PC-3 (cell line): Measurements from ENCODE around the gene ATG9A. TPM values are rescaled to one million over a fixed set of nuclear protein-coding genes. Genes with fewer than 3 reads are reported as not detected.

Source experiments
- ATAC-seq: fragments of 200-7000 bp; cut with Tn5 transposase; 2 replicates; pipeline ENCODE4 v1.9.1; 2020; ENCODE audit warnings: mild to moderate bottlenecking, moderate library complexity
- BruUV-seq: library from RNA; stranded (reverse); fragments of 400-500 nt; replicated peaks from 2 replicates; lab custom pipeline; 2021; lab: Mats Ljungman, UMichigan
- CTCF ChIA-PET: fragments of 300-600 bp; sonication (Branson Sonifier 250); formaldehyde crosslinking; loops from one replicate; lab custom pipeline; 2022; ENCODE audit warnings: antibody characterized with exemption; lab: Charles Lee
- POLR2A ChIA-PET: fragments of 300-600 bp; sonication (Branson Sonifier 250); formaldehyde crosslinking; loops from one replicate; lab custom pipeline; 2022; ENCODE audit warnings: antibody characterized with exemption; ENCODE audit not compliant: unreplicated experiment; lab: Charles Lee
- DNase-seq: peaks from one replicate; pipeline ENCODE4 v3.0.0-alpha.2; 2015
- H2AFZ ChIP-seq: fragments of 300-600 bp; sonication (generic); 2 replicates; pipeline ENCODE4 v1.6.0; 2016; ENCODE audit warnings: antibody characterized with exemption, low read length
- H3F3A ChIP-seq: fragments of 300-600 bp; sonication (generic); one replicate; pipeline ENCODE4 v1.6.0; 2017; ENCODE audit warnings: antibody characterized with exemption, low read length, control low read depth, mild to moderate bottlenecking; ENCODE audit not compliant: unreplicated experiment
- H3K27ac ChIP-seq: fragments of 300-600 bp; sonication (generic); 2 replicates; pipeline ENCODE4 v1.5.1; 2016; ENCODE audit warnings: mild to moderate bottlenecking, low read length
- H3K27me3 ChIP-seq: fragments of 300-600 bp; sonication (generic); 2 replicates; pipeline ENCODE4 v1.6.1; 2016; ENCODE audit warnings: low read length, mixed read lengths
- H3K36me3 ChIP-seq: fragments of 300-600 bp; sonication (generic); 2 replicates; pipeline ENCODE4 v1.6.1; 2016; ENCODE audit warnings: low read depth, mixed run types, low read length, mixed read lengths
- H3K4me1 ChIP-seq: fragments of 300-600 bp; sonication (generic); 2 replicates; pipeline ENCODE4 v1.5.1; 2016; ENCODE audit warnings: low read length; ENCODE audit not compliant: insufficient read depth
- H3K4me2 ChIP-seq: fragments of 300-600 bp; sonication (generic); 2 replicates; pipeline ENCODE4 v1.6.0; 2016; ENCODE audit warnings: low read length
- H3K4me3 ChIP-seq: fragments of 300-600 bp; sonication (generic); 2 replicates; pipeline ENCODE4 v1.5.1; 2016; ENCODE audit warnings: mild to moderate bottlenecking, low read length, mixed read lengths
- H3K79me2 ChIP-seq: fragments of 300-600 bp; sonication (generic); 2 replicates; pipeline ENCODE4 v1.6.1; 2017; ENCODE audit warnings: low read length, mixed read lengths
- H3K9ac ChIP-seq: fragments of 300-600 bp; sonication (generic); 2 replicates; pipeline ENCODE4 v1.6.0; 2016; ENCODE audit warnings: mild to moderate bottlenecking, low read length
- H3K9me2 ChIP-seq: fragments of 300-600 bp; sonication (generic); replicated peaks from 2 replicates; pipeline ENCODE4 v1.6.1; 2016; ENCODE audit warnings: mixed run types, low read length, mixed read lengths
- H3K9me3 ChIP-seq: fragments of 300-600 bp; sonication (generic); 2 replicates; pipeline ENCODE4 v1.6.1; 2016; ENCODE audit warnings: low read length, mixed read lengths
- H4K20me1 ChIP-seq: fragments of 300-600 bp; sonication (generic); 2 replicates; pipeline ENCODE4 v1.6.1; 2016; ENCODE audit warnings: low read length, mixed read lengths
- EZH2 ChIP-seq: fragments of 300-600 bp; sonication (generic); IDR thresholded peaks from one replicate; pipeline ENCODE4 v1.6.1; 2017; ENCODE audit warnings: antibody characterized with exemption, mild to moderate bottlenecking, low read length; ENCODE audit not compliant: unreplicated experiment
- EZH2phosphoT487 ChIP-seq: fragments of 300-600 bp; sonication (generic); IDR thresholded peaks from 2 replicates; pipeline ENCODE4 v1.6.1; 2018; ENCODE audit warnings: mild to moderate bottlenecking, antibody characterized with exemption, low read length, borderline replicate concordance
- intact Hi-C: fragments of 100-400 bp; cut with micrococcal nuclease; formaldehyde crosslinking; loops from 2 replicates; pipeline ENCODE4 v1.9.0; 2023
- total RNA-seq: library from RNA; depleted of rRNA; stranded (reverse); fragments of >200 nt; gene quantifications from 2 replicates; pipeline ENCODE4 v1.2.3, GENCODE V29; 2014
- TF ChIP-seq, protein P1 (sequence below): fragments of 300-600 bp; sonication (generic); conservative IDR thresholded peaks from 2 replicates; pipeline ENCODE4 v1.5.1; 2017; ENCODE audit warnings: antibody characterized with exemption, low read depth, mild to moderate bottlenecking, low read length

The ATG9A gene
- total RNA-seq, 1 experiment from 2014 or later: 59.6 TPM

DNA sequence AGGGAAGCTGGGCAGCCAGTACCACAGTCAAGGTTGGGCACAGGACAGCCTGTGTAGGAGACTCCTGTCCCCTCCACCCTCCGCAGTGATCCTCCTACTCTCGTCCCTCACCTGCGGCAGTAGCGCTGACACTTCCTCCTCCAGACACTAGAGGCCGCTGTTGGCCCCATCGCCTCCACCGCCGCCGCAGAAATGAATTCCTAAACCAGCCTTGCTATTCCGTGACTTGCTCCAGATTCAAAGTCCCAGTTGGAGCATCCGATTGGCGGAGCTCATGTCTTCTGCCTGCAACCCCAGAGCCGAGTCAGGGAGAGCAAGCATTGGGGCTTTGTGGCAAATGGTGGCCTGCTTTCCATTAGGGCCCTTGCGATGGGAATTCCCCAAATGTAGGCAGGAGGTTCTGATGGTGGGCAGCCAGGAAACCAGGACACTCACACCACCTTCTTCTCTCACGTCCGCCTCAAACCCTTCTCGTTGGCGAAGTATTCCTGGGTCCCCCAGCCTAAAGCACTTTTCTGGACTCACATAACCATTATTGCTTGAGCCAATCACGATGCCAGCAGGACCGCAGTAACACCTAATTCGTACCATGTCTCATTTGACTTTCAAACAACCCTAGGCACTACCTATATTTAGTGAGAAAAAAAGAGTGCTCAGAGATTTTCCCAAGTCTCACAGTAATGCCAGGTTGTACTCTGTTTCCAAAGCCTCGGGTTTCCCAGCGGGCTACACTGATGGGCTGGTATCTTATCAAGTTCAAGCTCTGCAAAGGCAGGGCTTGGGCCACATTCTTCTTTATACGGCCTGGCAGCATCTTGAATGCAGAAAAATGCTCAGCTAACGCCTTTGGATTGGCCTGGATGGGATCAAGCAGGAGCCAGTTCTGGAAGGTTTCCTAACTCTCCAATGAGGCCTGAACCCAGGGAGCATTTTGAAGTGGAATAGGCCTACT is 48.5 kb upstream of the ATG9A start:
- ChIA-PET POLR2A (interaction anchor here (0.6 to 1.2 kb wide), 2 partner anchors 24 to 110 kb away, joined by 14 to 20 read pairs; partner anchors contain the start of genes DNPEP and TUBA4A), CTCF (interaction anchor here (1.0 to 3.5 kb wide), 3 partner anchors 17 to 282 kb away, joined by 3 to 39 read pairs (median 10); no protein-coding TSS in a partner anchor)
- H3K9ac ChIP-seq: peak overlapping the region; percentile 12; the same call in 1 of the 2 replicates
- no peaks in the 10 kb centered on the region for H3F3A ChIP-seq
- H3K79me2 ChIP-seq: peaks cover 11% of the 10 kb centered on the region
- intact Hi-C loops: loop anchor here (2.0 kb wide), 1 partner anchor 59 kb away; the partner anchor contains the start of gene ABCB6
- BruUV-seq: no TSS peak
- peak; percentile 85 for DNase-seq
- TF ChIP-seq EZH2phosphoT487: no peak
- TF ChIP-seq, protein P1, sequence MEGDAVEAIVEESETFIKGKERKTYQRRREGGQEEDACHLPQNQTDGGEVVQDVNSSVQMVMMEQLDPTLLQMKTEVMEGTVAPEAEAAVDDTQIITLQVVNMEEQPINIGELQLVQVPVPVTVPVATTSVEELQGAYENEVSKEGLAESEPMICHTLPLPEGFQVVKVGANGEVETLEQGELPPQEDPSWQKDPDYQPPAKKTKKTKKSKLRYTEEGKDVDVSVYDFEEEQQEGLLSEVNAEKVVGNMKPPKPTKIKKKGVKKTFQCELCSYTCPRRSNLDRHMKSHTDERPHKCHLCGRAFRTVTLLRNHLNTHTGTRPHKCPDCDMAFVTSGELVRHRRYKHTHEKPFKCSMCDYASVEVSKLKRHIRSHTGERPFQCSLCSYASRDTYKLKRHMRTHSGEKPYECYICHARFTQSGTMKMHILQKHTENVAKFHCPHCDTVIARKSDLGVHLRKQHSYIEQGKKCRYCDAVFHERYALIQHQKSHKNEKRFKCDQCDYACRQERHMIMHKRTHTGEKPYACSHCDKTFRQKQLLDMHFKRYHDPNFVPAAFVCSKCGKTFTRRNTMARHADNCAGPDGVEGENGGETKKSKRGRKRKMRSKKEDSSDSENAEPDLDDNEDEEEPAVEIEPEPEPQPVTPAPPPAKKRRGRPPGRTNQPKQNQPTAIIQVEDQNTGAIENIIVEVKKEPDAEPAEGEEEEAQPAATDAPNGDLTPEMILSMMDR: peak; percentile 94
- TF ChIP-seq EZH2: no peak
- peaks cover 43% of the 10 kb centered on the region for H3K4me1 ChIP-seq
- H3K36me3 ChIP-seq: no peaks in the 10 kb centered on the region
- H3K27me3 ChIP-seq: no peaks in the 10 kb centered on the region
- H3K9me2 ChIP-seq: no peaks in the 10 kb centered on the region
- peak; percentile 5; the same call in 1 of the 2 replicates for ATAC-seq
- no peaks in the 10 kb centered on the region for H4K20me1 ChIP-seq
- H3K4me3 ChIP-seq: peak overlapping the region; percentile 36; the same call in 1 of the 2 replicates
- peak overlapping the region; percentile 85 for H3K27ac ChIP-seq
- H3K4me2 ChIP-seq: peak overlapping the region; percentile 73
- H2AFZ ChIP-seq: peak overlapping the region; percentile 56
- no peaks in the 10 kb centered on the region for H3K9me3 ChIP-seq

DNA sequence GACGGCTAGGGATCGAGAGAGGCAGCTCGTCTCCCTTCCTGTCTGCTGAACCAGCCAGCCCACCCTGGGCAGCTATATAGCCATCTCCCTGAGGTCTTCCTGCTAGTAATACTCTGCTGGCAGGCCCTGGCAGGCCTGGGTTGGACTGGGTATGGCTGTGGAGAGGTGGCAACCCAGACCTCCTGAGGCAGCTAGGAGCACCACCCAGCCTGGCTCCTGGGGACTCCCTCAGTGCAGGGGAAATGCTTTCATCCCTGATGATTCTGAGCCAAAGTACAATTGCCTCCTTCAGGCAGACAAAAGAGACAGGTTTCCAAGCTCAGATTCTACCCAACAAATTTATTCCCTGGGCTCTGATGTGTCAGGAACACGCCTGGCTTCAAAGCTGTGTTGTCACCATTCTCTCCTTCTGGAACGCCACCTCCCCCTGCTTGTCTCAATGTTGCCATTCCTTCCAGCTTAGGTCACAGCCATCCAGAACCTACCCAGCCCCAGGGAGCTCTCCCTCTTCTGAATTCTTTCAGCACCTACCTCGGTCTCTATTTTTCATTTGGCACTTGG is 45.0 kb upstream of the ATG9A start:
- Histone ChIP-seq H3F3A (no peaks in the 10 kb centered on the region), H3K27ac (peak overlapping the region; percentile 86), H3K4me1 (peaks cover 34% of the 10 kb centered on the region), H3K9me3 (no peaks in the 10 kb centered on the region), H3K4me3 (peak overlapping the region; percentile 47), H4K20me1 (no peaks in the 10 kb centered on the region), H3K4me2 (peak overlapping the region; percentile 76), H3K9ac (peak overlapping the region; percentile 59), H3K9me2 (no peaks in the 10 kb centered on the region), H3K36me3 (no peaks in the 10 kb centered on the region), H3K79me2 (no peaks in the 10 kb centered on the region), H2AFZ (peak overlapping the region; percentile 30; the same call in 1 of the 2 replicates), H3K27me3 (no peaks in the 10 kb centered on the region)
- DNase-seq (peak; percentile 88), ATAC-seq (peak; percentile 36)
- TF ChIP-seq, protein P1: no peak
- TF ChIP-seq EZH2phosphoT487 (no peak), EZH2 (no peak)
- ChIA-PET POLR2A (interaction anchor here (0.5 to 1.1 kb wide), 6 partner anchors 20 to 68 kb away, joined by 3 to 10 read pairs (median 4); partner anchors contain the start of genes ANKZF1, ATG9A, GLB1L and STK16), CTCF (interaction anchor here (0.6 to 1.1 kb wide), 4 partner anchors 20 to 98 kb away, joined by 3 to 9 read pairs (median 4); partner anchors contain the start of genes CNPPD1 and GLB1L)
- BruUV-seq: TSS peak; percentile 79
- intact Hi-C loops: loop anchor here (2.0 kb wide), 1 partner anchor 26 kb away; no protein-coding TSS in a partner anchor
